ENCODE measurements around the gene CMTM8.

CMTM8 gene

DNA sequence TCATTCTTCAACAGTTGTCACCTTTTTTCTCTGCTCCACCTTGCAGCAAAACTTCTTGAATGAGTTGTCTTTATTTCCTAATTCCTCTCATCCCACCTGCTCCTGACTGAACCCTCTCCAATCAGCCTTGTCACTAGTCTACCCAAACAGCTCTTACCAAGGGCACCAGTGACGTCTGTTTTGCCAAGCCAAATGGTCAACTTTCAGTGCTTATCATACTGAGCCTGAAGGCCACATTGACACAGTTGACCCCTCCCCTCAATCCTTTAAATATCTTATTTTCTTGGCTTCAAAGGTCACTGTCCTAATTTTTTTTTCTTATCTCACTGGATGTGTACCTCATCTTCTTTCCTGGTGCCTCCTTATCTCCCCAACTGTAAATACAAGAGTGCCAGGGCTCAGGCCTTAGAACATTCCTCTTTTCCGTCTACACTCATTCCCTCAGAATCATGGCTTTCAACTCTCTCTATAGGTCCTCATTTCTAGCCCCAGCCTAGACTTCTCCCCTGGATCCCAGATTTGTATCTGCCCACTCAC is 43.2 kb downstream of the CMTM8 start:
- no peak for DNase-seq

- no peak for DNase-seq
These were observed 44.2 kb downstream of the CMTM8 start for GRCh38 chr3:32282578-32283154.

GRCh38 chr3:32283304-32283703 is 44.8 kb downstream of the CMTM8 start:
- DNase-seq, result no peak

DNA sequence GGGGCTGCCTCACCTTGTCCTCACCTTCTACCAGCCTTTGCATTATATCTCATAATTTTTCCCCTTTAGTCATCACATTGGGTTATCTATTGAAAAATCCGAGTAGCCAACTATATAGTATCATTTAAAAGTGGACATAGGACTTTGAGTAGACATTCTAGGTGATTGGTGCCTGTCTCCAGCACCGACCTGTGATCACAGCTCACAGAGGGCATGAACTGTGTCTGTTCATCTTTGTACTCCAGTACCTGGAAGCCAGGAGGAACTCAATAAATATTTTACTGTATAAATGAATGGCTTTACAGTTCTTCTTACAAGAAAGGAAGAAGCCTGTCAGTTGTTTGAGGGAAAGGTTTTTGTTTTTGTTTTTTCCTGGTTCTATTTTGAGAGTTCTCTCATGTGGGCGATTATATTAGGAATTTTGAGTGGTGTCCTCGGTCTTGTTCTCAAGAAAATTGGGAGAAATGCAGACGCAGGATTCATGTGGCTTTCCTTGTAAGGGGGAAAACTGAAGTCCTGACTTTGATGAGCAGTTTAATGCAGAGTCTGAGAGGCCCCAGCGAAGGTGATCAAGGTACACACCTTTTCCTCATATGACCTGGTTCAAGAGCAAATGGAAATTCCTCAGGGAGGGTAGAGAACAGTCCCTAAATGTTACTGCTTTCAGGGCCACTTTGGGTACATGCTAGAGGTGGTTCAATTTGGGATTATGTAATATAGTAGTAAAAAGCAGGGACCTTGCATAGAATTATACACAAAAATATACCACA is 46.1 kb downstream of the CMTM8 start:
- DNase-seq, result no peak

GRCh38 chr3:32285891-32286290 is 47.4 kb downstream of the CMTM8 start:
- DNase-seq, result peak; percentile 6

DNA sequence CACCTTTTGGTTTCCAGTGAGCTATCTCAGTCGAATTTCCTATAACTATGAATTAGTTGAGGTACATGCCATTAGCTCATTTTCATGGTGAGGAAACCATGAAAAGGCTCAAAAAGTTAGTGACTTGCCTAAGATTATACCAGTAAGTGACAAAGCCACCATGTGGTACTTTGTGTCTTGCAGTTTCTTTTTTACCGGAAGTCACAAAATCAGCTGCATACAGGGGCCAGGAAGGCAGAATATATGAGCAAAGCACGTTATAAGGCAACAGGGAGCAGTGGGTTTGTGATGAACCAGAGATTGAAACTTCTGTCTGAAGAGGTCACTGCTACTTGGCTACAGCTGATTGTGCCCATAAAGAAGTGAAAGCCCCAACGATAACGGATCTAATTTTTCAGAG is 50.3 kb downstream of the CMTM8 start:
- DNase-seq, result peak; percentile 16

DNA sequence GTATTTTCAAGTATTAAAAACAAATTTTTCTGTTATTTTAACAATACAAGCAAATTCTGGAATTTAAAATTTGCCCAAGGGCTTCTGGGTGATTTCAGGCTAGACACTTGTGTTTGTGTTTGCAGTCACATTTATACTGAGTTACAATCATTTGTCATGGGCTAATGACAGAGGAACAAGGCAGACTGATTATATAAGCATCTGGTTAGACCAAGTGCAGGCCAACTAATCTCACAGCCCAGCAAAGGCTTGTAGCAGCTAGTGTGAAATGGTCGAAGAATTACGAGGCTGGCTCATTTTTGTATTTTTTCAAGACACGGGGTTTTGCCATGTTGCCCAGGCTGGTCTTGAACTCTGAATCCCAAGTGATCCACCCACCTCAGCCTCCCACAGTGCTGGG is 52.1 kb downstream of the CMTM8 start:
- DNase-seq, result no peak

DNA sequence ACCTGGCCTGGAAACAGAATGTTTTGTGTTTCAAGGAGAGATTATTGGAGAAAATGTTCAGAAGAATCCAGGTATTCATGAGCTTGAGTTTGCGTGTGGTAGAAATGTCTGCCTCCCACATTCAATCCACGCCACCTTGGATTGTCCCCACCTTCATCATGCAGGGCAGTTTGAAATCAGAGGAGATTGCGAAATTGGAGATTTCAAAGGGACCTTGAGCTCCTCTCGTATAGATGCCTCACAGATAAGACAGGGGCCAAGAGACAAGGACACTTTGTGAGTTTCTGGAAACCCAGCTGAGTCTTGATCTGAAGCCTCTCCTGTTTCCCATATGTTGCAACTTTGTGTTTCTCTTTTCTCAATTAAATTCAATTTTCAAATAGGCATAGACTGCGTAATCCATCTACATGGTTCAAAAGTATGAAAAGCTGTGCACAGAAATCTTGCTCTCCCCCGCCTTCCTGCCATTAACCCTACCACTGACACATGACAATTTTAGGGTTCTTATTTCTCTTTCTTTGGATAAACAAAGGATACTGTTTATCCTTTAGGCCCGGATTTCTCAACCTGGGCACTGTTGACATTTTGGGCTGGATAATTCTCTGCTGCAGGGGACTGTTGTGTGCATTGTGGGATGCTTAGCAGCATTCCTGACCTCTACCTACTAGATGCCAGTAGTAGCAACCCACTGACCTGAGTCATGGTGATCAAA is 53.8 kb downstream of the CMTM8 start:
- DNase-seq, result no peak

- no peak for DNase-seq
These were observed 55.4 kb downstream of the CMTM8 start for GRCh38 chr3:32293903-32294302.

DNA sequence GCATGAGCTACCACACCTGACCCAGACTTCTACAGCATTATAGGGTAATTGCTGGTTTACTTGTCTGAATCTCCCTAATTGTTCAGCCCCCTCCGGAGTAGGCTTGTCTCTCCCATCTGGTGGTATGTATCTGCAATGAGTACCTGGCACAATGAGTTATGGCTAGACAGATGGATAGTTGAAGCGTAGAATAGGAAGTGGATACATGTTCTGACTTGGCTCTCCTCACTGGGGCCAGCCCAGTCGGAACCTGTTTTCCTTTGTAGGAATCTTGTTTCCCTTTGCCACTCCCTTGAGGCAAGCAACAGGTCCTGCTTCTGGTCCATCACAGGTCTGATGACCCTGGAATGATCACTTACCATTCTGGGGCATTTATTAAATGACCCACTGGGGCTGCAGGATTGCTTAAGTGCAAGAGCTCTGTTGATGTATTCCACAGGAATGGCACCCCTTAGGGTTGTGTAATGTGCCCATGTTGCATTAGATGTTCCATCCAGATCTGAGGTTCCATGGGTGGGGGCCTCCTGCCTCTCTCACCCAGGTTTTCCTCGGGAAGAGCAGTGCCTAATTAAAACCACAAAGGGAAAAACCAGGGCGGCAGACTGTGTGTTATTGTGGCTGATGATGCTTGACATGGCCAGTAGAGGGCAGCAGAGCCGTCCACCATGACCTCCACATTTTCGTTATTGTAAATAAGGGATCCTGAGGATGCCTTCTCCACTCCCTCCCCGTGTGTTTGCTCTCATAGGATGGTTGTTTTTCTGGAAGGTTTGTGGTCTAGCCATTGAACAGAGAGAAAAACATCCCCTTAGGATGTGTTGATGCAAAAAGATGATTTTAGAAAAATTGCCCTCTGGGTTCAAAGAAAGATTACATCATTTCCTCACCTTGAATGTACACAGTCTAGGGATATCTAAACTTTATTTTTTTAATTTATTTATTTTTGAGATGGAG is 58.0 kb downstream of the CMTM8 start:
- peak; percentile 48 for DNase-seq

DNA sequence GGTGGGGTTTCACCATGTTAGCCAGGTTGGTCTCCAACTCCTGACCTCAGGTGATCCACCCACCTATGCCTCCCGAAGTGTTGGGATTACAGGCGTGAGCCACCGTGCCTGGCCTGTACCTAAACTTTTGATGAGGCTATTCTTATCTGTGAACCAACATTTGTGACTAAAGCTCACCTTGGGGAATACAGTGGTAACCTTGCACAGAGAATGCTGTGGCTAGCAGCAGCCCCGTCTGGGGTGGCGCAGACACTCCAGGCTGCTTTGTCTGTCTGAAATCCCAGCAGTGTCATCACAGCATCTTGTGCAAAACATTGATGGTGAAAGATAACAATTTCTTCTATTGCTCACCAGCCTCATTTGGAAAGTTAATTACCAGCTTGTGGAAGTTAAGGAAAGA is 58.9 kb downstream of the CMTM8 start:
- peak; percentile 50 for DNase-seq

DNA sequence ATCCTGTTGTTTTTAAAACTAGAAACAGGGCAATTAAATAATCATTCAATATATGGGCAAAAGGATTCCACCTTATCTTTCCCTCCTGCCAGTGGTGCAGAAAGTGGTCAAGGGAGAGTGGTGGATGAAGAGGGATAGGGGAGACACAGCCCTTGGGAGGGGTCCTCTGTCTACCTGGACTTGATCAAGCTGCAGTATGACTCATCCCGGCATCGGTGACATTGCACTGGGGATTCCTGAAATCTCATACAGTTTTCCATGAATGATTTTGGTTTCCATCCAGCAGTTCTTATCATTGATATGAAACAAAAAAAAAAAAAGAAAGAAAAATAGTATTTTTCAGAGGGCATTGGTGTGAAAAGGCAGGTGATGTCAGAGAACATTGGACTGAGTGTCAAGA is 62.9 kb downstream of the CMTM8 start:
- DNase-seq, result no peak

GRCh38 chr3:32302601-32303398 is 64.3 kb downstream of the CMTM8 start:
- no peak for DNase-seq

DNA sequence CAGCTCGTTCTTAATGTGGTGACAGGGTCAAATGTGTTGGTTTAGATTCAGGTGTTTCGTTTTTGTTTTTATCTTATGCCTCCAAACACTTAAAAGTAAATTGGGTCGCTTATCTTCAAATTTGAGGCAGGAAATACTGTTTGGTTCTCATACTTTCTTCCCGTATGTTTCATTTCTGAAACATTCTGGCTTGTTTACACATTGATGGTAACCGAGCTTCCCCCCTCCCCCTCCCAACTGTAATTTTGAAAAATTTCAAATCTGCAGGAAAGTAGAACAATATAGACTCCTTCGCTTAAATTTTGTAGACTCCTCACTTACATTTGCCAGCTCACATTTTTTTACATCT is 64.9 kb downstream of the CMTM8 start:
- no peak for DNase-seq

GRCh38 chr3:32303977-32304881 is 65.7 kb downstream of the CMTM8 start:
- no peak for DNase-seq

DNA sequence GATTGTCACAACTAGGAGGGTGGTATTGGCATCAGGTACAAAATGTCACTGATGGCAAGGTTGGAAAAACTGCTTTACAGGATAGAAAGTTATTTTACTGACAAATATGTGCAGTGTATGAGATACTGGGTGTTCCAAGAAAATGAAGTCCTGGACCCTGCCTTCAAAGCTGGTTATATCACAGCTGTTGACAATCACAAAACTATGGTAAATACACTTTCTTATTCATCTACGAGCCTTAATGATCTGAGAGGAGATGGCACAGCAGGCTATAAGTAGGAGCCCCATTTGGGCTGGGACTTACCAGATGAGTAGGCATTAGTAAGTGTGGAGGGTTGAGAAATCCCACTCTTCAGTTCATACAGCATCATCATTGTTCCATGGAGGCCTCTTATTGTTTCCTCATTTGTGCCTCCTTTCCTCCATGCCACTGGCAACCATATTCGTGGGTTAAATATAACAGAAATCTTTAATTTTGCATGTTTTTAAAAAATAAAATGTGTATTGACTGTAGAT is 66.9 kb downstream of the CMTM8 start:
- DNase-seq, result no peak

DNA sequence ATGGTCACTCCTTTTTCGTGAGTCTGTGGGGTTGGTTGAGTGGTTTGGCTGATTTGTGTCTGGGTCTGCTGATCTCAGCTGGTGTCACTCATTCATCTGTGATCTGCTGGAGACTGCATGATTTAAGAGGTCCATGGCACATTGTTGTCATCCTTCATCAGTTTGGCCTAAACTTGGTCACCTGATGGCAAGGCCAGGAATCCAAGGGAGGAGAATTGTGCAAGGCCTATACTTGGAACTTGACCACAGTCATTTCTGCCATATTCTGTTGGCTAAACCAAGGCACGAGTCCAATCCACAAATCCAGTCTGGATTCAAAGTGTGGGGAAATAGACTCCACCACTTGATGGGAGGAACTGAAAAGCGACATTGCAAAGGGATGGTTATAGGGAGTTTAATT is 67.6 kb downstream of the CMTM8 start:
- no peak for DNase-seq

- no peak for DNase-seq
These were observed 69.1 kb downstream of the CMTM8 start for GRCh38 chr3:32307591-32307990.

DNA sequence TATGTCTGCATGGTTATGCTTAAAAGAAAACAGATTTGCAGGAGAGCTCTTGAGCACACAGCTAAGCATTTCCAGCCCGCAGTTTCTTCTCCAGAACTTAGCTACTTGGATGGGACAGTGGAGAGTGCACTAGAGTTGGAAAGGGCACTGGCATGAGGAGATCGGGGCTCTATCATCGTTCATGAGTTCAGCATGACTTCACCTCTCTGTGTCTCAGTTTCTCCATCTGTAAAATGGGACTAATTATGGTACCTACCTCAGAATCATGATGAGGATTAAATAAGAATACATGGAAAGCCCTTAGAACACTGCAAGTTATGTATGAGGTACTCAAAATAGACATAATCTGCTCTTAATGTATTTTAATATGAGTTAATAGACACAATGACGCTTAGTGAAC is 69.9 kb downstream of the CMTM8 start:
- no peak for DNase-seq

- DNase-seq, result no peak
These were observed 71.3 kb downstream of the CMTM8 start for GRCh38 chr3:32309654-32310242.

All from stimulated activated CD4-positive, alpha-beta T cell treated with anti-CD3 and anti-CD28 coated beads, Interleukin-1b, Interleukin-23, amount 100 ng/mL, for 48 hours (primary cell).